Amniotic epithelial cell (primary cell): ENCODE results near the gene IL10.
"Not testable (repeated sequence)": the region's sequence is repeated elsewhere in the genome, so short reads cannot be mapped to it uniquely, and the experiment has no call there.

Experiments
- DNase-seq: peaks from one replicate; pipeline ENCODE4 v3.0.0-alpha.2; 2010; ENCODE audit warnings: low read depth

IL10 gene

DNA sequence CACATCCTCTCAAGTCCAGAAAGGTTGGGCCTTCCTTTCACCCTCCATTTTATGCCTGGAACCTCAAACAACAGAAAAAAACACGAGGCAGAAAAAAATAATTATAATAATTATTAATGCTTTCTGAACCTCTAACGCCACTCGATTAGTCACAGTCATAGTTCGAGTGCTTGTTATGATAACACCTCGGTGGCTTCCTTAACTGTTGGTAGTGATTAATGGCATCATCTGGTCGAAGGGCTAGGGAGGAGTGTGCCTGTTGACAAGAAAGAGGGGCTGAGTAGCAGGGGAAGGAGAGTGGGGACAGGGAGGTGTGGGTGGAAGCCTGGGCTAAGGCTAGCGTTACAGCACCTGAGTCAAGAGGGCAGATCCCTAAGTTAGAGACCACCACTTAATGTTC is 21.3 kb upstream of the IL10 start:
- DNase-seq, result no peak

DNA sequence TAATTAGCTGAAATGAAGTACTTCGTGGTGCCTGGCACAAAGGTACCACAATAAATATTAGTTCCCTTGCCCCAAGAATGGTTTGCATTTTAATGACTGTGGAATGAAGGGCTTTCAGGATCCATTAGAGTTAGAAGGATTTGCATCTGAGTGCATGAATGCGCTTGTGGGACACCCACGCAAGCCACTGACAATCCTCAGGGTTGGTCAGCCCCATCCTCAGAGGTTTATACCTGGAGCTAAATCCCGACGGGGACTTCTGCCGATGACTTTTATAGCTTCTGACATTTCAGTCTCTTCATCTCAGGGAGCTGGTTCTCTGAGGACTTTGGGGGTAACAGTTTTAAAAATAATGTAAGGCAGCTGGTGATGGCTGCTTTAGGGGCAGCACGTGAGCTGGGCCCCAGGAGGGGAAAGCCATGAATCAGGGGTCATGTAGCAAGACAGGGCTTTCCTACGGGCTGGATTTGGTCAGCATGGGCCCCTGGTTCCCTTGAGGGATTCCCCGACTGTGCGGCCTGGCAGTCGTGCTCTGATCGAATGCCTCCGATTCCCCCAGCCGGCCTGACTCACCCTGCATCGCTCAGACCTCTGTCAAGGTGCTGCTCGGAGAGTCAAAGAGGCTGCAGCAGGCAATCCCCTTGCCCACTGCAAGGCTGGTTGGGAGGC is 20.8 kb upstream of the IL10 start:
- no peak for DNase-seq

DNA sequence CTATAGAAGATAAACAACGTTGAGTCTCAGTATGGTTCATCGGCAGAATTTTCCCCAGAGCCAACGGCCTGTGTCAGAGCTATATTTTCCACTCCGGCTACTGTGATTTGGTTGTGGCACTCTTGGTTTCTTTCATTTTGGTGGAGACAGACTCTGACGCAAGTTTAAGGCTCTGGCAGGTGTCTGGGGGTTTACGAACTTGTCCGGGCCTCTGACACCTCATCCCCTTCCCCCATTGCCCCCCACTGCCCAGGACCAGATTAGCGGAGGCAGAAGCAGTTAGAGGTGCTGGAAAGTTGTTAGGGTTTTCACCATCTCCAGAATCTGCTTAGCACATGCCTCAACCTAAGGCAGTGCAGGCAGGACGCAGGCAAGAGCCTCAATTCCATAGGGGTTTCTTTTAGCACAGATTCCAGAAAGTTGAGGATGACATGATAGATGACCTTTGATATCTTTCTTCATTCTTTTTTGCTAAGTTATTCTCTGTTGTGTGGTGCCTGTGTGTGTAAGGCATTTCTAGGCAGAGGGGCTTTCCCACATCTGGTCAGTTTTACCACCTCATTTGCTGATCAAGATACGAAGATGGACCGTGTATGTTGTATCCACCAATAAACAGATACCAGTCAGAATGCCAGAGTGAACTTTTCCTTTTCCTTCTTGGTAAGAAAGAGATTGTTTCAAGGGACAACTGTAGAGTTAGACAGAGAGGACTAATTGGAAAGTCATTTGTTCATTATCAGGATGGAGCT is 18.4 kb upstream of the IL10 start:
- no peak for DNase-seq

DNA sequence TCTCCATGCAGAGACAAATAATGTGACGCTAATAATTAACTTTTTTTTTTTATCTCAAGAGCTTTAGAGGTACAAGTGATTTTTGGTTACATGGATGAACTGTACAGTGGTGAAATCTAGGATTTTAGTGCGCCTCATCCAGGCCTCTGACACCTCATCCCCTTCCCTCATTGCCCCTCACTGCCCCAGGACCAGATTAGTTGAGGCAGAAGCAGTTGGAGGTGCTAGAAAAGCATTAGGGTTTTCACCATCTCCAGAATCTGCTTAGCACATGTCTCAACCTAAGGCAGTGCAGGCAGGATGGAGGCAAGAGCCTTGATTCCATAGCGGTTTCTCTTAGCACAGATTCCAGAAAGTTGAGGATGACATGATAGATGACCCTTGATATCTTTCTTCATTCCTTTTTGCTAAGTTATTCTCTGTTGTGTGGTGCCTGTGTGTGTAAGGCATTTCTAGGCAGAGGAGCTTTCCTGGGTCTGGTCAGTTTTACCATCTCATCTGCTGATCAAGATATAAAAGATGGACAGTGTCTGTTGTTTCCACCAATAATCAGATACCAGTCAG is 16.3 kb upstream of the IL10 start:
- DNase-seq, result peak; percentile 91

DNA sequence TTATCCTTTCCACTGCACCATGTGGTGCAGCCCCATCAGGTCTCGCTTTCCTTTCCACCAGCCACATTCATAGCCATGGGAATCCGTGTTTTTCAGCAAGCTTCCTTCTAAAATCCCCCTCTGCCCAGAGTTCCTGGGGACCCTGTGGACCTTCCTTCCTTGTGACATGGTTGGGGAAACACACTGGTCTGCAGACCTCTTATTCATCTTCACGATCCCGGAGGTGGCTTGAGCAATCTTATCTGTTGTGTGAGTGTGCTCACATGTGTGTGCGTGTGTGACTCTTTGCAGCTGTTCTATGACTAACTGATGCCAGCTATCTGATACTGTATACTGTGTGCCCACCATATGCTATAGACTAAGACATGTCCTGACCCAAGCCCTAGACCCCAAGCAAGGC is 15.6 kb upstream of the IL10 start:
- peak; percentile 57 for DNase-seq

DNA sequence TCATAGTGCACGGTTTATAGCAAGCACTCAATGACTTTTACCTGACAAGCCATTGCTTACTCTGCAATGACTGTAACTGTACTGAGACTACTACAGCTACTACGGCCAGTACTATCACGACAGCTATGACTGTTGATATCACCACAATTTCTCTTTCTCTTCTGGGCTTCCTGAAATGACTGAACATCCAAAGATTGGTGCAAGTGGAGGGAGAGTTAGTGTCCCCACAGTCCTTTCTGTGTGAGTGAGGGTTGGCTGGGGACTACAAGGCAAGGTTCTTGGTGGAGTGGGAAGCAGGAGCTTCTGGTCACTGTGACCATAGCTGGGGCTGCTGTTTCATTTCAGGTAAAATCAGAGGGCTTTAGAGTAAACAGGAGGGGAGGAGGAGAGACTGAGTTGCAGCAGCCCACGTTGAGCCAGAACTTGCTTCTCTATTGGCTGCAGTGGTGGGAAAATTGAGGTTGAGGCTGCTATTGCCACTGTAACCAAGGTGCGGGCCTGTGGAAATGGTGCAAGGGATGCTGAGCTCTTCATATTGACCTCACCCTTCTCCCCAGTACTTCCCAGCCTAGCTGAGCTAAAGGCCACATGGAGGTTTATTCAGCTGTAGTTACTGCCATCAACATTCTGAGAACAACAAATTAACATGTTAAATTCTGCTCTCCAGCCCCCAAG is 14.1 kb upstream of the IL10 start:
- no peak for DNase-seq

DNA sequence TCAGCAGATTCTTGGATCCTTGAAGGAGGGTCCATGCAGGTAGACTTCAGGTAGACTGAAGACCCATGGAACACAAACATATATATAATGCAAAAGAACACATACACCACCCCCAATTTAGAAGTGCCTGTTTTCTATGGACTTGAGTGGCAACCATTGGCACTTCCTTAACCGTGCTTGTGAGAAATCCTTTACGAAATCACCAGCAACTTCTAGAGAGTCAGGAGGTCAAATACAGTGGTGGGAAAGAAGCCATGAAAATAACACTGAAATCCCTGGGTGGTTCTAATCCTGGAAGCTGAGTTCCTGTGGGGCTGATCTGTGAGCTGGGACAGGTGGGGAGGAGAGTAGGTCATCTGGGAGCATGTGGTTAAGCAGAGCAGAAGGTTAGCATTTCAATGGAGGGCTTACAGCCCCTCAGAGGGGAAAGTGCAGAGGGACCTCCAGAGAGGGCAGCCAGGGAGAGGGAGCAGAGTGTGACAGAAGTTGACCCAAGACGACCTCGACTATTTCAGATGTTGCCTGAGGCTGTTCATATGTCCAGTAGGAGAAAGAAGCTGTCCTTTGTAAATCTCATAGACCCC is 13.0 kb upstream of the IL10 start:
- DNase-seq, result no peak

DNA sequence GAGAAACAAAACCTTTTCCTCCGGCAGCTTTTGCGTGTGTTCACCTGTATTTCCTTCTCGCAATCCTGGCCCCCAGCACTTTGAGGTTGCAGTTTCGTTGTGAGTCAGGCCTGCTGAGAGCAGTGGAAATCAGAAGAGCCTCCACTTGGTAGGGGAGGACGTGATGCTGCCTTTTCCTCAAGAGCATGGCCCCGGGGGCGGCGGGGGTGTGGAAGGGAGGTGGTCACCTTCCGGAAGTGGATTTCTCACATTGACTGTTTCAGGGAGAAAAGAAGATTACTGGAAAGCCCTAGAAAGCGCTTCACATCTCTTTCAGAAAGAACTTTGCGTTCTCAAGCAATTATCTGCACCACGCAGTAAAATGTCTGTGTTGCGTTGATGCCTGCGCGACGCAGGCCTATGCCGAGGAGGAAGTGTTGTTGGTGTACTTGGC is 12.2 kb upstream of the IL10 start:
- no peak for DNase-seq

DNA sequence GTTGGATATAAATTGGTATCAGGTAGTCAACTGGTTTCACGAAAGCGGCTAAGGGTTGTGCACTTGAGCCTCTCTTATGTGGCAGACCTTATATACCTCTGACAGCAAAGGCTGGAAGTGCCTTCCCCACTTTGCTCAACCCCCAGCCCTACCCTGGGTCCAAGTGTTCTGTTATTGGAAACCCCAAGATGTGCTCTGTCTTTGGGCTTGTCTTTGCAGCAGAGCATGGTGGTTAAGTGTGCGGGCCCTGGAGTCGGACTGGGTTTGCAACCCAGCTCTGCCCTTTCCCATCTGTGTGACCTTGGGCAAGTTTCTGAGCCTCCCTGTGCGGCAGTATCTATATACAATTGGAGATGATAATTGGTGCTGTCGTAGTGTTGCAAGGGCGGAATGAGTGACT is 11.2 kb upstream of the IL10 start:
- DNase-seq, result no peak

DNA sequence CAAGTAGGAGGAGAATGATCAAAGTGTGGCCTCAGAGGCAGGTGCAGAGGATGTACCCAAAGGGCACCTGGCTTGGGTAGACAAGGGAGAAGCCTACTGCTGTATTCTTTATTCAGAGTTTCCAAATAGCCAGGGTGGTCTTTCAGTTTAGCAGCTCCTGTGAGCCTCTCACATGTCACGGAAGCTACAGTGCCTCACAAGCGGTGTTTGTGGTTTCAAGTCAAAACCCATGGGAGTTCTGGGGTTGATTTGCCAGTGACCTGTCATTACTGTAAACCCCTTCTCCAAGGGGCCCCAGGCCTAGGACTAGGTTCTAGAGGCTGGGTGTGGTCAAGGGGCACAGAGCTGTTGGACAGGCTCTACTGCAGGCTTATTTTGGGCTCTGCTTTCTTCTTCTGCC is 10.2 kb upstream of the IL10 start:
- no peak for DNase-seq

DNA sequence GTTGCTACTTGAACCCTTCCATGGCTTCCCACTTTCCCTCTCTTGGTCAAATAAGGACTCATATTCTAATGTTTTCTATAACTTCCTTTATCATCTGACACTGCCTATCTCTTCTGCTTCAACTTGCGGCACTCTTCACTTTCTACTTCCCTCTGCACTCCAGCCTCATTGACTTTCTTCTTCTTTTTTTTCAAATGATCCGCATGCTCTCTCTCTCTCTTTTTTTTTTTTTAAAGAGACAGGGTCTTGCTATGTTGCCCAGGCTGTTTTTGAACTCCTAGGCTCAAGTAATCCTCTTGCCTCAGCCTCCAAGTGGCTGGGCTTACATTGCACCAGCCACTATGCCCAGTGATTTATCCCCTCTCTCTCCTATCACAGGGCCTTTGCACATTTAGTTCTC is 7.3 kb upstream of the IL10 start:
- DNase-seq, result no peak

DNA sequence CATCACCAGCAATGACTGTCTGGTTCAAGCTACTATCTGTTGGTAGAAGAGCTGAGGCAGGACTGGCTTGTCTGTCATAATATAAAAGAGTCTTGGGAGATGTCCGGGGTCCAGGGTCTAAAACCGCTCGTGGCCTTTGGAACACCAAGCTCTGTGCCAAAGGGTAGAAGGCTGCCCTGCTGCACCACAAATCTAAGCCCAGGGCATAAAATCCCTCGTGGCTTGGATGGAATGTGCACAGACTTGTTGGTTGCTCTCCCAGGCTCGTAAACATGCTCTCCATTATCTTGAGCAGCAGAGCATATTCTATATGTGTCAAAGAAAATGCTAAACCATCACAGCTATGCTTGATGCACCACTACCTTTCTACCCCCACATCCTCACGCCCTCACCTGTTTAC is 6.6 kb upstream of the IL10 start:
- DNase-seq, result not testable (repeated sequence)

DNA sequence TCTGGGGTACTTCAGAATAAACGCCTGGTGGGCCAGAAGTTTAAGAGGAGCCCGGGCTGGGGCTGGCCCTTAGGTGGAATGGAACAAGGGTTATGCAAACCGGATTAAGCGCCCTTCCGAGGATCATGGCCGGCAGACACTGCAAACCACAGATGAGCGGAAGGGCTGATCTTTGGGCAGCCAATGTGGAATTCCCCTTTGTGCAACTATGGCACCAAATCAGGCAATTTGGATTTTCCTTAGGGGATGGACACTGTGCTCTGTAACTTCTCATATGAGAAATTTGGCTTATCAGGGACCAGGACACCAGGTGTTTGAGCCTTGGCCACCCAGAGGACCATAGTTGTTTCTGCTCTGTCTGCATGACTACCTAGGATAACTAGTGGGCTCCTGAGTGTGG is 5.7 kb upstream of the IL10 start:
- no peak for DNase-seq

DNA sequence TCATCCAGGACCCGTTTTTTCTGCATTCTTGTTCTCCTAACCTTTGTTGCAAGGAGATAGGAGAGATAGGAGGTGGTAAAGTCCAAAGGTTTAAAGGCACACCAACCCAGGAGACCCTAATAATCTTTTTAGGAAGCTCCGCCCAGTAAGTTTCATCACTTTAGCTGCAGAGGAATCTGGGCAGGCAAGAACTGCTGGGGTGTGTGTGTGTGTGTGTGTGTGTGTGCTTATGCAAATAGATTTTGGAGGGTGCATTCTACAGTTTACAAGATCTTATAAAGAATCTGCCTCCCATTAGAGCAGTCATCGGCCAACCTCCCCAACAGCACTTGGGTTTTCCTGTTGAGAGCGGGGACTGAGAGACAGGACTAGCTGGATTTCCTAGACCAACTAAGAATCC is 3.9 kb upstream of the IL10 start:
- no peak for DNase-seq

DNA sequence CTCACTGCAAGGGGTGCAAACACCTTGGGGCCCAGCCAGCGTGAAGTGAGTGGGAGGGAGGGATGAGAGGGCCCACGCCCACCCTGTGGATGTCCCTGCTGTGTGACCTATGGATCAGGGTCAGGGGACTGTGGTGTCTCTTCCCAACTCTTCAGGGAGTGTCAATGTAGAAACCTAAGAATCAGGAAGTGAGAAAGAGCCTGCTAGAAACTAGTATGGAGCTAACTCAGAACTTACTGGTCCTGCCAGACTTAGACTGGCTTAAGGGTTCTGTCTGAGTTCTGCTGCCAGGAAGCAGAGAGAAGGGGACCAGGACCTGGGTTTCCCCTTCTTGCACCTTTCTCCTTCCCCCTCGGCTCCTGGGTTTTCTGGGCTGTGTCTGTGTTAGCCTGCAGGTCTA is 1.8 kb upstream of the IL10 start:
- no peak for DNase-seq

DNA sequence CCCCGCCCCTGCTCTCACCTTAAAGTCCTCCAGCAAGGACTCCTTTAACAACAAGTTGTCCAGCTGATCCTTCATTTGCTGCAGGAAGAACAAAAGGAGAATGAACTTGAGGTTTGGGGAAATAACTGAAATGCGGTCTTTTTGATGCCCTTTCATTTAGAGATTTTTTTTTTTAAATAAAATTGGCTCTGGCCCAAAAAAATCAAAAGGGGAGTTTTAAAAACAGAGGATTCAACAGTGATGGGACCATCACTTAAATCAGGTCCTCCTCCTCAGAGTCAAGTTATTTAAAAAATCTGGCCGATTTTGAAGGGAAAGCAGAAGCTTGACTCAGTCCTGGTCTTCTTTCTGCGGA is 979 bp downstream of the IL10 start:
- no peak for DNase-seq

DNA sequence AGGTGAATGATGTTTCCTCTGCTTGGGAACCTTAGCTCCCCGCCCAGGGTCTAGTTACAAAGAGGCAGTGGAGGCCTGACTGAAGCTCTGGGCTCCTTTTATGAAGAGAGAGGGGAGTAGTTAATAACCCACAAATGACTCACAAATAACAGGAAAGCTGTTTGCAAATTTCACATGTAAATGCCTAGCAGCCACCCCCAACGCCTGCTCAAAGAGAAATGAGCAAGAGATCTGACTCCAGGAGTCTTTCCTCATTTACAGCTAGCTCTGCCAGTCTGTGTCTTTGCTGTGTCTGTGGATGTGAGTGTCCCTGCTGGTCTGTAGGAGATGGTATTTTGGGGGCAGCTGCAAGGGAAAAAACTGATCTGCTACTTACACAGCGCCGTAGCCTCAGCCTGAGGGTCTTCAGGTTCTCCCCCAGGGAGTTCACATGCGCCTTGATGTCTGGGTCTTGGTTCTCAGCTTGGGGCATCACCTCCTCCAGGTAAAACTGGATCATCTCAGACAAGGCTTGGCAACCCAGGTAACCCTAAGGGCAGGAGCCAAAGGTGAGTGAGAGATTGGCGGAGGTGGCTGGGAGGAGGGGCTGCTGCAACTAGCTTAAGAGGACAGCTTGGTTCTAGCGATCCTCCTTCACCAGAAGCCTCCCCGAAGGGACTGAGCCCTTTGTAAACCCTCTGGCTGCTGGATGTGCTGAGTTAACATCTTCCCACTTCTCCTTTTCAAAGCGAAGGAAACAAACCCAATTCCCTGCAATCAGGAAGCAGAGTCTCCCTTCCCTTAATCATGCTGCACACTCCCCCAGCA is 1.6 kb downstream of the IL10 start, which contains the start of gene IL19:
Gene IL19, plus strand, starts transcription at position 243 of the 807 bp plus-strand sequence. CDS start 65,890 bp downstream, outside the sequence.
- peak; percentile 87 for DNase-seq

DNA sequence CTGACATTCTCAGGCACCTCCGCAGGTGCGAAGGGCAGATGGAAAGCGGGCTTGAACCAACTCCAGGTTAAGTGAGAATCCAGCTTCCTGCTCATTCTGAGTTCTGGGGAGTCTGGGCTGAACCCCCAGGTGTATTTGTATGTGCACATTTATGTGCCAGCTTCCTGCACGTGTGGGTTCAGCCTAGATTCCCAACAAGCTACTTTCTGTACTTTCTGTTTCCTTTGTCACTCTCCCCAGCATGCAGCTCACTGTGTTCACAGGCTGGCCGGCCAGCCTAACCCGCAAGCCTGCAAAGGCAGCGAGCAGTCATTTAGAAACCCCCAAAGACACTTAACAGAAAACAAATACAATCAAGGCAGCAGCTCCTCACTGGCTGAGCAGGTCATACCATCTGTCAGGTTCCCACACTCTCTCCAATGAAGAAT is 3.0 kb downstream of the IL10 start:
- no peak for DNase-seq

DNA sequence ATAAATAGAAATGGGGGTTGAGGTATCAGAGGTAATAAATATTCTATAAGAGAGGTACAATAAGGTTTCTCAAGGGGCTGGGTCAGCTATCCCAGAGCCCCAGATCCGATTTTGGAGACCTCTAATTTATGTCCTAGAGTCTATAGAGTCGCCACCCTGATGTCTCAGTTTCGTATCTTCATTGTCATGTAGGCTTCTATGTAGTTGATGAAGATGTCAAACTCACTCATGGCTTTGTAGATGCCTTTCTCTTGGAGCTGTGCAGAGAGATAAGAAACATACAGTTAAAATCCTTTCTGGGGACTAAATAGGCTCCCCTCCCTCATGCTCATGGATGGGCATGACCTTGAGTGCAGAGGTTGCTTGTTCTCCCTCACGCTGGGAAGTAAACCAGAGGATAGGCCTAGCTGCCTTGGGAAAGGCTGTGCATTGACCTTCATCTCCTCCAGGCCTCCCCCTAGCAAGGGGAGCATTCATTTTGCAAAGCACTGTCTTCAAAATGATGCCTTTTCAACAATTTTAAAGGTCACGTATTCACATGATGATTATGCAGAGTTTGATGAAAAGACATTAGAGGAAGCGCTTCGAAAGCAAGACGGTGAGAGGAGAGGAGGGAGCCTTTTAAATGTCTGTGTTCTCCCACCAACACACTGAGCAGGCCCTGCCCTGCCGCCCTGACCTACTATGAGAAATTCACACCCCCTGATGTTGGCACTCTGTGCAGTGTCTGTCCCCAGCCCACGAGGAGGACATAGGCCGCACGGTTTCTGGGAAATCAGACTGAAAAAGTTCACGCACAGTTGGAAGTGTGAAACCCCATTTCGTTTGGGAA is 3.6 kb downstream of the IL10 start:
- DNase-seq, result no peak

DNA sequence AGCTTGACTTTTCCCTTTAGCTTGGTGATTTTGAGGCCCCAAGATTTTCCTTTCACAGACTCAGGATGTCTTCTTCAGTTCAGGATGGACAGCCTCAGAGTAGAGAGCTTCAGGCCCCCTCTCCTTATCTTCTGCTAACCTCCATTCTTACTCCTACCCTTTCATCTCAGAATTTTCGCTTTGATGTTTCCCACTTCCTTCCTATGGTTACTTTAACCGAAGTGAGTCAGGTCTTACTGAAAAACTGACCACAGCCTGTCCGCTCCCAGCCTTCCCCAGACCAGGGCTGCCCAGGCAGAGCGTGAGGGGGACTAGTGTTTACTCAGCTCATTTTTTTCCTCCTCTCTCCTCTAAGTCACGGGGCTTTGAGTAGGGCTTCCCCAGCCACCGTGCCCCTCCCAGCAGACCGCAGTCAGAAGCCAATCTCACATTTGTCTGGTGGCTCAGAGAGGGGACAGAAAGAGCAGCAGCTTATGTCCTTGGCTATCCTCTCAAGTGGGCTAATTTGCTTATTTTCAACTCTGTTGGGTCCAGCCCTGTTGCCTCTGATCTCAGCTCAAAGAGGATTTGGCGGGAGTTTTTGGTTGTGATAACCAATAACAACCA is 5.9 kb downstream of the IL10 start:
- DNase-seq, result peak; percentile 97
